Right lobe of liver (tissue), 6 donors: ENCODE data around the gene CCDC60. TPM values are rescaled to one million over a fixed set of nuclear protein-coding genes. Genes with fewer than 3 reads are reported as not detected.

Experiments
- ATAC-seq, 4 donors: fragments of 200-7000 bp; cut with Tn5 transposase; one replicate each; pipeline ENCODE4 v1.9.1; 2020; ENCODE audit warnings: mild to moderate bottlenecking in 4 of 4, moderate library complexity in 4 of 4
- DNase-seq, 3 donors: peaks; one replicate each; pipeline ENCODE4 v3.0.0-alpha.2; 2020
- H3K27ac ChIP-seq, 3 donors: fragments of 200-600 bp; one replicate each; pipeline ENCODE4 v1.8.0; 2022
- H3K27me3 ChIP-seq, 2 donors: fragments of 200-600 bp; one replicate each; pipeline ENCODE4 v1.8.0; 2022
- H3K36me3 ChIP-seq, 4 donors: fragments of 200-600 bp; sonication (generic) in 1 of 4; one replicate each; pipeline versions ENCODE4 v1.5.1 to v1.8.0; 2017 to 2022; ENCODE audit warnings: control low read depth in 1 of 4
- H3K4me1 ChIP-seq, 4 donors: fragments of 200-600 bp; sonication (generic) in 1 of 4; one replicate each; pipeline versions ENCODE4 v1.5.1 to v1.8.0; 2017 to 2022; ENCODE audit warnings: control low read depth in 1 of 4
- H3K4me3 ChIP-seq, 3 donors: fragments of 200-600 bp; one replicate each; pipeline ENCODE4 v1.8.0; 2022
- H3K9me3 ChIP-seq, 4 donors: fragments of 200-600 bp; sonication (generic) in 1 of 4; one replicate each; pipeline versions ENCODE4 v1.5.1 to v1.8.0; 2017 to 2022; ENCODE audit warnings: control low read depth in 1 of 4
- POLR2A ChIP-seq: fragments of 450-650 bp; IDR thresholded peaks from one replicate; pipeline ENCODE4 v1.6.1; 2017; ENCODE audit warnings: antibody characterized with exemption, mild to moderate bottlenecking
- WGBS: methylation state at CpG from one replicate; pipeline ENCODE4 v1.1.6; 2018; ENCODE audit warnings: low coverage, low lambda C conversion rate; ENCODE audit not compliant: insufficient coverage; ENCODE audit errors: missing lambda C conversion rate; 5-methylcytosine and 5-hydroxymethylcytosine counted together
- intact Hi-C, 2 donors: fragments of 100-400 bp; cut with DNase I; formaldehyde crosslinking; loops; one replicate each; pipeline versions ENCODE4 v1.11.2 to v1.14.1; 2022
- total RNA-seq, 6 experiments: library from RNA; depleted of rRNA in 2 of 6; stranded (reverse); fragments of >200 nt in 2 of 6; fragmentation: NEBNext Ultra II Directional in 3 of 6; extraction: Animal tissue kit (Norgen Biotek cat#: 25700) in 3 of 6; gene quantifications; one replicate each; pipeline versions ENCODE4 v1.1.0 to v1.2.4, GENCODE V29; 2016 to 2023
- TF ChIP-seq, protein P1 (sequence below), 4 donors: fragments of 200-600 bp in 3 of 4; fragments of 450-650 bp in 1 of 4; IDR thresholded peaks; one replicate each; pipeline versions ENCODE4 v1.5.1 to v1.8.0; 2016 to 2022; ENCODE audit warnings: antibody characterized with exemption in 4 of 4, mild to moderate bottlenecking in 2 of 4
- donor health status: DM: no; HTN: yes; CAD: no.
- donor health status: DM: no; HTN: no; CAD: no.
- donor health status: DM: no; HTN: no; CAD: no.
- donor health status: DM: no; HTN: yes; CAD: no.
- donor health status: DM: no; HTN: yes; CAD: no.

The CCDC60 gene
- total RNA-seq, 6 experiments from 2014 or later = not detected

- intact Hi-C loops = no loop called here
- ATAC-seq (no peak), DNase-seq (no peak)
- H3K9me3 ChIP-seq = no peaks in the 10 kb centered on the region
- 22% methylated on average over 2 of the region's 2 CpGs for WGBS
- H3K4me3 ChIP-seq = no peak overlapping the region
- H3K4me1 ChIP-seq = no peaks in the 10 kb centered on the region
- H3K36me3 ChIP-seq = no peaks in the 10 kb centered on the region
- no peaks in the 10 kb centered on the region for H3K27me3 ChIP-seq
- no peak overlapping the region for H3K27ac ChIP-seq
- TF ChIP-seq, protein P1, sequence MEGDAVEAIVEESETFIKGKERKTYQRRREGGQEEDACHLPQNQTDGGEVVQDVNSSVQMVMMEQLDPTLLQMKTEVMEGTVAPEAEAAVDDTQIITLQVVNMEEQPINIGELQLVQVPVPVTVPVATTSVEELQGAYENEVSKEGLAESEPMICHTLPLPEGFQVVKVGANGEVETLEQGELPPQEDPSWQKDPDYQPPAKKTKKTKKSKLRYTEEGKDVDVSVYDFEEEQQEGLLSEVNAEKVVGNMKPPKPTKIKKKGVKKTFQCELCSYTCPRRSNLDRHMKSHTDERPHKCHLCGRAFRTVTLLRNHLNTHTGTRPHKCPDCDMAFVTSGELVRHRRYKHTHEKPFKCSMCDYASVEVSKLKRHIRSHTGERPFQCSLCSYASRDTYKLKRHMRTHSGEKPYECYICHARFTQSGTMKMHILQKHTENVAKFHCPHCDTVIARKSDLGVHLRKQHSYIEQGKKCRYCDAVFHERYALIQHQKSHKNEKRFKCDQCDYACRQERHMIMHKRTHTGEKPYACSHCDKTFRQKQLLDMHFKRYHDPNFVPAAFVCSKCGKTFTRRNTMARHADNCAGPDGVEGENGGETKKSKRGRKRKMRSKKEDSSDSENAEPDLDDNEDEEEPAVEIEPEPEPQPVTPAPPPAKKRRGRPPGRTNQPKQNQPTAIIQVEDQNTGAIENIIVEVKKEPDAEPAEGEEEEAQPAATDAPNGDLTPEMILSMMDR (IDR thresholded peaks at IDR 0.05) = no peak
- no peak for TF ChIP-seq POLR2A
Observed at GRCh38 chr12:119406308-119406707, 71.8 kb downstream of the CCDC60 start.

DNA sequence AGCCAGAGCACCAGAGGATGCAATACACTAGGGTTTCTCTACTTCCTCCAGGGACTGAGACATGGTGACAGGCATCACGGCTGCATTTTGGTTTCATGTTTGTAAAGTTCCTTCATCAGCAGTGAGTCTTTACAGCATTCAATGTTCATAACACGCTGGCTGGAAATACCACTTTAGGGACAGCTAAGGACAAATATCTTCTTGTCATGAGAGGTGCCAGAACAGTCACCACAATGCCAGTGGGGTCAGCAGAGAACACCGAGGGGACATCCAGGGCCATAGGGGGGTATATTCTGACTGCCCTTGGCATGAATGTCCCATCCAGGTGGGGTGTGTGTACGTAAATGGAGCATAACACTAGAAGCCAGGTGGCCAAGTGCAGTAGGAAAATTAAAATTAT, 72.3 kb downstream of the CCDC60 start:
- no peaks in the 10 kb centered on the region for H3K9me3 ChIP-seq
- H3K36me3 ChIP-seq = no peaks in the 10 kb centered on the region
- no peak for DNase-seq
- WGBS = 63% methylated on average over 4 of the region's 4 CpGs
- intact Hi-C loops = no loop called here
- no peak for TF ChIP-seq POLR2A
- TF ChIP-seq, protein P1 (IDR thresholded peaks at IDR 0.05) = no peak
- H3K4me1 ChIP-seq = no peaks in the 10 kb centered on the region
- ATAC-seq = no peak
- no peak overlapping the region for H3K4me3 ChIP-seq
- no peaks in the 10 kb centered on the region for H3K27me3 ChIP-seq
- H3K27ac ChIP-seq = no peak overlapping the region

DNA sequence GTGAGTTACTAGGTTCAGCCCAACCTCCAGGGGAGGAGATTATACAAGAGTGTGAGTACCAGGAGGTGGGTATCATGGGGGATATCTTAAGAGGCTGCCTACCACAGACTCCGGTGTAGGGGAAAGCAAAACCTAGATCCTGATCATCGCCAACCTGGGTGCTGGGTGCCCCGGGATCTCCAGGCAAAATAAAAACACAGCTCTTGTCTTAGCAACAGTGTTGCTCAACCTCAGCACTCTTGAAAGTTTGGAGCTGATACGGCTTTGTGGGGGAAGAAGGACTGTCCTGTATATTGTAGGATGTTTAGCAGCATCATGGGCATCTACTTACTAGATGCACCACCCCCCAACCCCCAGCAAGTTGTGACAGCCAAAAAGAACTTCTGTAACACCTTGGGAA, 74.5 kb downstream of the CCDC60 start:
- intact Hi-C loops = no loop called here
- Histone ChIP-seq H3K36me3 (no peaks in the 10 kb centered on the region), H3K27ac (no peak overlapping the region), H3K4me3 (no peak overlapping the region), H3K9me3 (no peaks in the 10 kb centered on the region), H3K27me3 (no peaks in the 10 kb centered on the region), H3K4me1 (no peaks in the 10 kb centered on the region)
- DNase-seq (no peak), ATAC-seq (no peak)
- TF ChIP-seq, protein P1 (IDR thresholded peaks at IDR 0.05) = no peak
- no peak for TF ChIP-seq POLR2A
- 43% methylated on average over 1 of the region's 4 CpGs for WGBS

GRCh38 chr12:119410396-119410795, 75.9 kb downstream of the CCDC60 start:
- no peak overlapping the region for H3K4me3 ChIP-seq
- WGBS = 43% methylated on average over 5 of the region's 5 CpGs
- no peaks in the 10 kb centered on the region for H3K36me3 ChIP-seq
- DNase-seq (no peak), ATAC-seq (no peak)
- no peak for TF ChIP-seq POLR2A
- TF ChIP-seq, protein P1 (IDR thresholded peaks at IDR 0.05) = no peak
- intact Hi-C loops = loop anchor here in 1 of 2 donors (5.0 kb wide), 1 partner anchor 298 kb away; no protein-coding TSS in a partner anchor
- H3K27me3 ChIP-seq = no peaks in the 10 kb centered on the region
- no peak overlapping the region for H3K27ac ChIP-seq
- H3K4me1 ChIP-seq = no peaks in the 10 kb centered on the region
- H3K9me3 ChIP-seq = no peaks in the 10 kb centered on the region

DNA sequence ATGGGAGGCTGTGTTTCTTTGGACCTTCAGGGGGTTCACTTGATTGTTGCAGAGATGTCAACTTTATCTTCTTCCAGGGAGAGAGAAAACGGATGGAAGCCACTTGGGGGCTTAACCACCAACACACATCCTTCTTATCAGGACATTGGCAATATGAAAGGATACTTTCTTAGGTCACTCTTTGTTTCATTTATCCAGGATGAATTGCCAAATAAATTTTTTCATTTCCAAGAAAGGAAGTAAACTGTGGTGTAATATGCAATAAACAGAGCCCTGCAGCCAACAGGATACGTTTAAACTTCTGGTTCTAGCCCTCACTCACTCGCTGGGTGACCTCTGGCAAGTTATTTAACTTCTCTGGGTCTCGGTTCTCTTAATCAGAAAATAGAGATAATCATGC, 77.8 kb downstream of the CCDC60 start:
- WGBS = 34% methylated on average over 4 of the region's 4 CpGs
- no peaks in the 10 kb centered on the region for H3K9me3 ChIP-seq
- no peaks in the 10 kb centered on the region for H3K4me1 ChIP-seq
- H3K27ac ChIP-seq = no peak overlapping the region
- H3K36me3 ChIP-seq = no peaks in the 10 kb centered on the region
- ATAC-seq (no peak), DNase-seq (no peak)
- H3K4me3 ChIP-seq = no peak overlapping the region
- no peak for TF ChIP-seq POLR2A
- TF ChIP-seq, protein P1 (IDR thresholded peaks at IDR 0.05) = no peak
- intact Hi-C loops = loop anchor here in 1 of 2 donors (5.0 kb wide), 1 partner anchor 300 kb away; no protein-coding TSS in a partner anchor
- no peaks in the 10 kb centered on the region for H3K27me3 ChIP-seq
